ENCODE results near the gene LRP1B. TPM values are rescaled to one million over a fixed set of nuclear protein-coding genes. Genes with fewer than 3 reads are reported as not detected.

The LRP1B gene
- total and polyA plus RNA-seq, 2 donors (not counting 1 experiment from before 2014, with no cell fraction given): not detected

- H3K36me3 ChIP-seq (replicated peaks in 1 of 2; ENCODE audit: control extremely low read depth in 1 of 2, control insufficient read depth in 1 of 2, extremely low read depth in 1 of 2, insufficient read depth in 2 of 2, low read length in 1 of 2): no peaks in the 10 kb centered on the region
- H3K4me3 ChIP-seq (ENCODE audit: control extremely low read depth in 1 of 5, extremely low read depth in 1 of 5, insufficient read depth in 1 of 5, low read depth in 2 of 5, low read length in 4 of 5): no peak overlapping the region
- no peak overlapping the region for H3K9ac ChIP-seq (ENCODE audit: low read length)
- H3K27me3 Mint-ChIP-seq: no peaks in the 10 kb centered on the region
- H3K9me3 ChIP-seq (ENCODE audit: control extremely low read depth in 1 of 3, control insufficient read depth in 2 of 3, insufficient read depth in 1 of 3, low read length in 2 of 3): no peaks in the 10 kb centered on the region
- no peaks in the 10 kb centered on the region for H4K20me1 ChIP-seq (ENCODE audit: control insufficient read depth, insufficient read depth, low read length, poor library complexity, severe bottlenecking)
- no peaks in the 10 kb centered on the region for H3K9me3 Mint-ChIP-seq (ENCODE audit: insufficient read depth)
- no peaks in the 10 kb centered on the region for H3K4me1 Mint-ChIP-seq
- no peak for DNase-seq
- no peak overlapping the region for H2AFZ ChIP-seq (ENCODE audit: insufficient read depth, low read depth, low read length, poor library complexity, severe bottlenecking)
- ChIA-PET POLR2A (no interaction called here), CTCF (no interaction called here)
- no peak overlapping the region for H3K4me3 Mint-ChIP-seq
- no peaks in the 10 kb centered on the region for H3K4me1 ChIP-seq (ENCODE audit: control insufficient read depth in 2 of 2, insufficient read depth in 2 of 2, low read length in 2 of 2)
- H3K27ac Mint-ChIP-seq: no peak overlapping the region
- H3K27me3 ChIP-seq (replicated peaks in 1 of 4; ENCODE audit: control extremely low read depth in 1 of 4, control insufficient read depth in 3 of 4, insufficient read depth in 4 of 4, low read length in 3 of 4): no peaks in the 10 kb centered on the region
- H3K79me2 ChIP-seq (ENCODE audit: control insufficient read depth, insufficient read depth, low read length): no peaks in the 10 kb centered on the region
- no peak overlapping the region for H3K27ac ChIP-seq (ENCODE audit: low read length in 2 of 2)
- TF ChIP-seq CTCF (IDR thresholded peaks at IDR 0.05) (no peak), EZH2 (IDR thresholded peaks at IDR 0.05; ENCODE audit: borderline replicate concordance, insufficient read depth, low read depth, low read length, poor library complexity, severe bottlenecking) (no peak)
- WGBS (ENCODE audit: insufficient coverage): 73% methylated on average over 5 of the region's 6 CpGs
- intact Hi-C loops (cut with micrococcal nuclease): no loop called here
- ATAC-seq (ENCODE audit: low read depth): no peak
- no peak overlapping the region for H3K4me2 ChIP-seq (replicated peaks; ENCODE audit: low read depth, low read length, poor library complexity, severe bottlenecking)
These were observed 662.1 kb downstream of the LRP1B start for GRCh38 chr2:141468761-141469160.

- intact Hi-C loops (cut with micrococcal nuclease): no loop called here
These were observed 663.5 kb downstream of the LRP1B start for GRCh38 chr2:141467331-141467730.

More at GRCh38 chr2:141467331-141467730, 663.5 kb downstream of the LRP1B start:
- ChIA-PET CTCF (no interaction called here), POLR2A (no interaction called here)
- no peak overlapping the region for H2AFZ ChIP-seq (ENCODE audit: insufficient read depth, low read depth, low read length, poor library complexity, severe bottlenecking)
- H4K20me1 ChIP-seq (ENCODE audit: control insufficient read depth, insufficient read depth, low read length, poor library complexity, severe bottlenecking): no peaks in the 10 kb centered on the region
- H3K27me3 ChIP-seq (replicated peaks in 1 of 4; ENCODE audit: control extremely low read depth in 1 of 4, control insufficient read depth in 3 of 4, insufficient read depth in 4 of 4, low read length in 3 of 4): no peaks in the 10 kb centered on the region
- H3K9me3 ChIP-seq (ENCODE audit: control extremely low read depth in 1 of 3, control insufficient read depth in 2 of 3, insufficient read depth in 1 of 3, low read length in 2 of 3): no peaks in the 10 kb centered on the region
- H3K4me2 ChIP-seq (replicated peaks; ENCODE audit: low read depth, low read length, poor library complexity, severe bottlenecking): no peak overlapping the region
- no peak for ATAC-seq (ENCODE audit: low read depth)
- Mint-ChIP-seq H3K27ac (no peak overlapping the region), H3K27me3 (no peaks in the 10 kb centered on the region), H3K9me3 (ENCODE audit: insufficient read depth) (no peaks in the 10 kb centered on the region), H3K4me3 (no peak overlapping the region), H3K4me1 (no peaks in the 10 kb centered on the region)
- no peak overlapping the region for H3K27ac ChIP-seq (ENCODE audit: low read length in 2 of 2)
- TF ChIP-seq EZH2 (IDR thresholded peaks at IDR 0.05; ENCODE audit: borderline replicate concordance, insufficient read depth, low read depth, low read length, poor library complexity, severe bottlenecking) (no peak), CTCF (IDR thresholded peaks at IDR 0.05) (no peak)
- H3K4me3 ChIP-seq (ENCODE audit: control extremely low read depth in 1 of 5, extremely low read depth in 1 of 5, insufficient read depth in 1 of 5, low read depth in 2 of 5, low read length in 4 of 5): no peak overlapping the region
- H3K36me3 ChIP-seq (replicated peaks in 1 of 2; ENCODE audit: control extremely low read depth in 1 of 2, control insufficient read depth in 1 of 2, extremely low read depth in 1 of 2, insufficient read depth in 2 of 2, low read length in 1 of 2): no peaks in the 10 kb centered on the region
- DNase-seq: no peak
- no peaks in the 10 kb centered on the region for H3K79me2 ChIP-seq (ENCODE audit: control insufficient read depth, insufficient read depth, low read length)
- H3K9ac ChIP-seq (ENCODE audit: low read length): no peak overlapping the region
- no CpG with 5 or more reads among the region's 1 CpG for WGBS (ENCODE audit: insufficient coverage)
- H3K4me1 ChIP-seq (ENCODE audit: control insufficient read depth in 2 of 2, insufficient read depth in 2 of 2, low read length in 2 of 2): no peaks in the 10 kb centered on the region
